Activated CD8-positive, alpha-beta memory T cell treated with anti-CD3 and anti-CD28 coated beads, Interleukin-2, amount 50 U/mL, for 4 hours (primary cell): ENCODE results near the gene PTPN22.

Experiments used
- DNase-seq: peaks from one replicate; pipeline ENCODE4 v3.0.0-alpha.2; 2020

Gene PTPN22

DNA sequence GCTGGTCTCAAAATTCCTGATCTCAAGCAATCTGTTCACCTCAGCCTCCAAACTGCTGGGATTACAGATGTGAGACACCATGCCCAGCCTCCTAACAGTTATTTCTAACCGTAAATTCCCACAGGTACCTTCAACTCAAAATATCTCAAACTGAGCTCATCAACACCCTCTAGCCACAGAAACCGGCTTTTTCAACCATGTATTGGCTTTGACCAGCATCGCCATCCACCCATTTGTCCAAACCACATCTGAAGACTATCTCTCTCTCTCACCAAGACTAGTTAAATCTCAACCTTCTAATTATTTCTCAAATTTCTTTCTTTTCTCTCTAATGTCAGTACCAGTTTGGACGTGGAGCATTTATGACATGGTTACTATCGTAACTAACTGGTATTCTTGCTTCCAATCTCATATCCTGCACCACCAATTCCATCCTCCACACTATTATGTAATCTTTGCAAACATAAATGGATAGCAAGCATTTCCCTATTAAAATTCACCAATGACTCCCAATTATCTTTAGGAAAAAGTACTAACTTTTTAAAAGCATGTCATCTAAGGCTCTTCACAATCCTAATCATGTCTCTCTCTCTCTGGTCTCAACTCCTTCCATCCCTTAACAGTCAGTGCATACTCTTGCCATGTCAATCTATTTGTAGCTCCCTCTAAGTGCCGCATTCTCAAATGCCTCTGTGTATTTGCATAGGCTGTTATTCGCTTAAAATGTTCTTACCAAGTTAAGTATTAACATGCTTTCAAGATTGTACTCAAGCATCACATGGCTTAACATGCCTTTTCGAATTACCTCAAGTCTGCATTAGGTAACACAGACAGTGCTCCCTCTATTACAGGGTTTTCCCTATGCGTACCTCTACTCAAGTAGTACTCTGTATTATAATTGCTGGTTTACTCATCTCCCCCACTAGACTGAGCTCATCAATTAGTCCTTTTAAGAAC is 77.4 kb downstream of the PTPN22 start:
- no peak for DNase-seq

DNA sequence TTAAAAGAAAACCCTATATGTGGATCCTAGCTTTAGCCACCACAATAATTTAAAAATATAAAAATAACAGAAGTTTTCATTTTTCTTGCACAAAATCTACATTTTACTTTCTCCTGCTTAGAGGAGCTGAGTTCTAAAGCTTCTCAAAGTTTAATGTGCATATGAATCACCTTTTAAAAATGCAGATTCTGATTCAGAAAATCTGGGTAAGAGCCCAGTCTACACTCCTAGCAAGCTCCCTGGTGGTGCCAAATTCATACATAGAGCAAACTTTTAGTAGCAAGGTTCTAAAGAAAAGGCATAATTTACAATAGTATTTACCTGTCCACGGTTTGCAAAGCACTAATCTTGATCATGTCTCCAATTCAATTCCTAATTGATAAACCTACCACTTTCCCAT is 78.5 kb downstream of the PTPN22 start:
- DNase-seq = no peak

DNA sequence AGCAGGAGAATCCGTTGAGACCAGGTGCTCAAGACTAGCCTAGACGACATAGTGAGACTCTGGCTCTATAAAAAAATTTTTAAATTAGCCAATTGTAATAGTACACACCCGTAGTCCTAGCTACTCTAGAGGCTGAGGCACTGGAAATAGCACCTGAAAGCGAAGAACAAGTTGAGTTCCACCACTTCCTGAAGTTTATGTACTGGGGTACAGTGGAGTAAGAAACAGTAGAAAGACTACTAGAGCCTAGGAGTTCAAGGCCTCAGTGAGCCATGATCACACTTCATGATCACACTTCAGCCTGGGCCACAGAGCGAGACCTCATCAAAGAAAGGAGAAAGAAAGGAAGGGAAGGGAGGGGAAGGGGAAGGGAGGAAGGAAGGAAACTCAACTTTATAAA is 79.0 kb downstream of the PTPN22 start:
- no peak for DNase-seq

DNA sequence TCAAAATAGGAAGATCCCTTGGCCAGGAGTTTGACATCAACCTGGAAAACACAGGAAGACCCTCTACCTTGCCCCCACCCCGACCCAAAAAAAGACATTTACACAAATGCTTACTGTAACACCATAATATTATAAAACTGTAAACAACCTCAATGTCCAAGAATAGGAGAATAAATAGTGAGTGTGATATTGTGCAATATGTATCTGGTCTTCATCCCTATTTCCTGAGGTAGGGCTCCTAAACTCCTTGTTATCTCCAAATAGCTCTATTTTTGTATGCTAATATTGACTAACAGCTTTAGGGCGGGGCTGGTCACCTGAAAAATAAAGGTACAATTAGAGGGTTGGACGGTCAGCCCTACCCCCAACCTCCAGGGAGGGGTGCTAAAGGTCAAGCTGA is 82.7 kb downstream of the PTPN22 start:
- no peak for DNase-seq

DNA sequence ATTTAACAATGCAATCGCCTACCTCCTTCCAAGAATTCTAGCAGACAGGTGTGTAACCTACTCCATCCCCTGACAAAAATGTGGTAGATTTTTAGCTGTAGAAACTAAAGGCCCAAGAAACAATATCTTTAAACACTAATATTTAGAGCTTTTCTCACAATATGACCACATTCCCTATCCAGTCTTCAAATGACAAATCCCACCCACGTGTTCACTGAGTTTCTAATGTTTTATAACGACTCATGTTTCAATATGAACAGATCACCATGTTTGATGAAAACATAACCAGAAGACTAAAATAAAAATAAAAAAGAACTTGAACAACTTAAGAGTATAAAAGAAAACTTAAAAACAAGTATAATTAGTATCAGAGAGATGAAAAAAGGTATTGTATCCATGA is 83.8 kb downstream of the PTPN22 start:
- no peak for DNase-seq

DNA sequence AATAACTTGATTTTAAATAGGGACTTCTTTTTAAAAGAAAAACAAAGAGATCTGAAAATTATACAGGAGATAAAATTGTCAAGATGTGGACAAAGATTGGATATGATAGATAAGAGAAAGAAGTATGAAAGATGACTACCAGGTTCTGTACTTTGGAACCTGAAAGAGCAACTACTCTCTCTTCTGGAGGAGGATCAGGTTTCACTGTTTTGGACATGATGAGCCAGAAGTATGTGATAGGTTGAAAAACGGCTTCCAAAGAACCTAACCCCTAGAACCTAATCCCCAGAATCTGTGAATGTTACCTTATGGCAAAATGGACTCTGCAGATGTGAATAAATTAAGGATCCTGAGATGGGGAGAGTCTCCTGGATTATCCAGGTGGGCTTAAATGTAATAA is 85.4 kb downstream of the PTPN22 start:
- DNase-seq = no peak

DNA sequence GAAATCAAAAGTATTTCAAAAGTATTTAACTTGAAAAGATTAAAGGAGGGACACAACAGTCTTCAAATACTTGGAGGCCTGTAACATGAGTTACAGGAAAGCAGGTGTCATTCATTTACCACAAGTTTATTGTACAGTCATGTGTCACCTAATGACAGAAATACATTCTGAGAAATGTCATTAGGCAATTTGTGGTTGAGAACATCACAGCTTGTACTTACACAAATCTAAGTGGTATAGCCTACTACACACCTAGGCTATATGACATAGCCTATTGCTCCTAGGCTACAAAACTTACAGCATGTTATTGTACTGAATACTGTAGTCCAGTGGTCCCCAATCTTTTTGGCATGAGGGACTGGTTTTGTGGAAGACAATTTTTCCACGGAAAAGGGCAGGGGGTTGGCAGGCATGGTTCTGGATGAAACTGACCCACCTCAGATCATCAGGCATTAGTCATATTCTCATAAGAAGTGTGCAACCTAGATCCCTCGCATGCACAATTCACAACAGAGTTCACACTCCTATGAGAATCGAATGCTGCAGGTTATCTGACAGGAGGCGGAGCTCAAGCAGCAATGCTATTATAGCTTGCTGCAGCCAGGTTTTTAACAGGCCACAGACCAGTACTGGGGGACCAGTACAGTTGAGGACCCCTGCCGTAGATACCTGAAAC is 87.3 kb downstream of the PTPN22 start:
- DNase-seq = no peak

DNA sequence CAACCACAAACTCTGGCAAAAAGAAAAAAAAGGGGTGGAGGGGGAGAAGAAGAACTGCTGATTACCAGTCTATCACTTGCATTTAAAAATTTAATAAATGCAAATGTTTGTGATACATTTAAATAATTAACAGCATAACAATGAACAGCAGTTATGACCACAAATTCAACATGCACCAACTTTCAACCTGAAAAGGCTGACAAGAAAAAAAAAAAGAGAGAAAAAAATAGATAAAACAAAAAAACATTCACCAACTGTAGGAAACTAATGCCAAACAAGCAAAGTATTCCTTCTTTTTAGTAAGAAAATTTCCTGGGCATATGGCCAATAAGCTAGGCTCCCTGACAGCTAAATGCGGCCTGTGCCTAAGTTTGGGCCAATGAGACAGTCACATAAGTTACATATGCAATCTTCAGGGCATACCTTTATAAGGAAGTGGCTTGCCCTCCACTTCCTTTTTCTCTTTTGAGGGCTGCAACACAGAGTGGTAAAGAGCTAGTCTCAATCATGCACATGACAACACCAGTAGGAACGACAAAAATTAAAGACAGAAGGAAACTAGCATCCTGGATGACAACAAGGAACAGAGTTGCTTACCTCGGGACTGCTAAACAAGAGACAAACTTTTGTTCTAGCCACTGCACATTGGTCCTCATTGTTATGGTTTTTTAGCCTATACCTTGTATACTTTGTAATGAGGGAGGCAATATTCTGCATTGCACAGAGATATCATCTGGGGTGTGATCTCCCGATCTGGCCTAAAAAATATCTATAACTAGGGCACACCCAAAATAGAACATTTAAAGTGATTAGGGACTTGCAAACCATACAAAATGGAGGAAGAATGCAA is 88.0 kb downstream of the PTPN22 start:
- DNase-seq = peak; percentile 22

DNA sequence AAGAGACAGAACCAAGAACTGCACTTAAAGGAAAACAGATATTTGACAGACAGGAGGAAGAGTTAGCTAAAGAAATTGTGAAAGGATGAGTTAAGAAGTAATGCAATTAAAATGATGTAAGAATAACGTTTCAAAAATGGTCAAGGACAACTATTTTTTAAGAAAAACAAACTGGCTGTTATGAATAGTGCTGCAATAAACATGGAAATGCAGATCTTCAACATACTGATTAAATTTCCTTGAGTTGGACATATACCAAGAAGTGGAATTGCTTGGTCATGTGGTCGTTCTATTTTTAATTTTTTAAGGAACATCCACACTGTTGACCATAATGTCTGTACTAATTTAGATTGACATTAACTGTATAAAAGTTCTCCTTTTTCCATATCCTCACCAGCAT is 89.1 kb downstream of the PTPN22 start:
- DNase-seq = no peak

DNA sequence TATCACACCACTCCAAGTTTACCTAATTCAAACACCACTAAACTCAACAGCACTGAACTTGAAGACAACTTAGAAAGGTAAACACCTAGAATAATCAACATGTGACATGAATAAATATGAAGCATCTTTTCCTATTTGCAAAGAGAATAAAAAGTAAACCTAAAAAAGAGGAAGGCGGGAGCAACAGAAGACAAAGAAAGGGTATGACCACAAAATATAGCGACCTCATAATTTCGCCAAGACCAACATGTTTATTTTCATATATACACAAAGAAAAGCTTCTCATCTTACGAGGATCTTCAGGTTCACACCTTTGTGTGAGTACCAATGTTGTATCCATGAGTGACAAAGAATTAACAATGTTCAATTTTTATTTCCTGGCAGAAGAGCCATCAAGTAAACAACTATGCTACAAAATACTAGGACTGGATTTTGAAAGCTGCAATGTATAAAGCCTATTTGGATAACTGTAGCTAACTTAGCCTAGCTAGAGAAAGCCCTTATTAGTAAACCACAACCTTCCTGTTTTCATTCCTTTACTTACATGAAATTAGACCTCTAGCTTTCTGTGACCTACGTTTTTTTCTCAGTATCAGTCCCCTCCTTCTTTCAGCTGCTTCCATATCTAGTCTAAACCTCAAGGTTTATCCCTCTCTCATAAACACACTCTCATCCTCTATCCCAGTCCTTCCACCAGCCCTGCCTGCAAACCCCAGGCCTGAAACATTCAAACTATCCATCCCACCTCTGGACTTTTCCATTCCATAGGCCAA is 91.0 kb downstream of the PTPN22 start:
- no peak for DNase-seq

DNA sequence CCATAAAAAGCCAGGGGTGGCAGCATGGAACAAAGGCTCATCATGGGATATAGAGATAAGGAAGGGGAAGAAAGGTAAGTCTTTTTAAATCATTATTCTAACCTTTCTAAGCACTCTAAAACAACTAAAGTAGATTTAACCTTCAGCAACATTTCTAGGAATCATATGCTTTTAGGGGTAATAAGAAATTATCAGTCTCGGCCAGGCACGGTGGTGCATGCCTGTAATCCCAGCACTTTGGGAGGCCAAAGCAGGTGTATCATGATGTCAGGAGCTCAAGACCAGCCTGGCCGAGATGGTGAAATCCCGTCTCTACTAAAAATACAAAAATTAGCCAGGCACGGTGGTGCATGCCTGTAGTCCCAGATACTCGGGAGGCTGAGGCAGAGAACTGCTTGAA is 92.0 kb downstream of the PTPN22 start:
- no peak for DNase-seq

DNA sequence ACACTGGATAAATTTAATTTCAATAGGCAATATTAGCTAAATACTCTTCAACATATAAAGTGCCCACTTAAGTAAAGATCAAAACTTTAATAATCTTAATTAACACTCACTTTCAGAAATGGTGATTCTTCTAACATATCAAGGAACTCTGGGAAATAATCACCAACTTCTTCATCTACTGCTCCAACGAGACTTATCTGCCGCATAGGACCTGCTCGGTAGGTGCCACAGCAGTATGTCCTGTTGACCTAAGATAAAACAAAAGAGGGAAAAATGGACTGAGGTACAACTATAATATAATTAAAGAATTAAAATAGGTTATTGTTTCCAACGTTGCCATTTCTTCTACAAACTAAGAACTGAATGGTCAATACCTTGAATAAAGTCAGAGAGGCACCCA is 94.0 kb downstream of the PTPN22 start:
- no peak for DNase-seq

DNA sequence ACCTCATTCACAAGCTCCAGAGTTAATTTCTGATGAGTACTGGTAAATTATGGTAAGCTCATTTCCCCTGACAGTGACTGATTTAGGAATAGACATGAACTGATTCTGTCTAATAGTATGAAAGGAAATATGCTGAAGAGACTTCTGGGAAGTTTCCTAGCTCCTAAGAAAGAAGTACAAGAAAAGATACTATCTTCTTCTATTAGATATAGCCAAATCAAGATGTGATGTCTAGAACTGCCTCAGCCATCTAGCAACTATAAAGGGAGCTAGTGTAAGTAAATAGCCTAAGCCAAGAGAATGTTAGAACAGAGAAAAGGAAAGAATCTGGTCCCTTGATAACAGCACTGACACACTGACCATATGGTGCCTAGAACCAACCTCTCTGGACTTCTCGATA is 101.5 kb downstream of the PTPN22 start:
- no peak for DNase-seq

DNA sequence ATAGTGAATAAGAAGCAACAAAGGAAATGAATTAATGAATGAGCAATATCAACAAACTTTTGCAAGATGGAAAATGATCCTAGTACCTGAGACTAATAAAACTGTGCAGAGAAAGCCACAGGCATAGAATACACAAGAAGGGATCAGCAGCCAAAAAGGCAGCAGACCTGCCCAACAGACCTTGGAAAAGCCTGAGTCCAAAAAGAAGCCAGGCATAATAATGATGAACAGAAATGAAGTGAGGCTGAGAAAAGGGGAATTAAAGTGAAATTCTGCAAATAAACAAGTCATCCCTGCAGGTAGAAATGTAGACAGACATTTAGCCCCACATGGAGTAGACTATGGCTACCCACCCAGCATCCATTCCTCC is 101.9 kb downstream of the PTPN22 start:
- DNase-seq = no peak

DNA sequence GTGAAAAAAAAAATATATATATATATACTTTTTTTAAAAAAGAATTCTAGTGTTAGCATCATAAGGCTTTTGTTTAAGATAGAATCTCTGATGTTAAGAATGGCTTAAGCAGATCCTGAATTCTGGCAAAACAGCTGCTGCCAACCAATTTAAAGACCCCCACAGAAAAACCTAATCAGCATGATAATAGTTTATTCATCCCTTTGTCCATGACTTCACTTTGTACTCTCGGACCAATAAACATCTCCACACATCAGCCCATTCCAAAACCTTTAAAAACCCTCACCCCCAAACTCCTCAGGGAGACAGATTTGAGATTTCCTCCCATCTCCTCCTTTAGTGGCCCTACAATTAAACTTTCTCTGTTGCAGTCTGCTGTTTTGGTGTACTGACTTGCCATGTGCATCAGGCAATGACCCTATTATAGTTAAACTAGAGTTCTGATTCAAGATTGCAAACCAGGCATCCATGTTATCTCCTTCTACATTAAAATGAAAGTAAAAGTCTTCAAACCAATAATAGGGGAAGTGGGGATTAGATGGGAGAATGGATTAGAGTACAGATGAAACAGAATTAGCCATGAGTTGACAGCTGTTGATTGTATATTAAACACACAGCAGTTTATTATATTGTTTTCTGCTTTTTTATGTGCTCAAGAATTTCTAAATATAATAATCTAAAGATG is 102.5 kb downstream of the PTPN22 start:
- no peak for DNase-seq

DNA sequence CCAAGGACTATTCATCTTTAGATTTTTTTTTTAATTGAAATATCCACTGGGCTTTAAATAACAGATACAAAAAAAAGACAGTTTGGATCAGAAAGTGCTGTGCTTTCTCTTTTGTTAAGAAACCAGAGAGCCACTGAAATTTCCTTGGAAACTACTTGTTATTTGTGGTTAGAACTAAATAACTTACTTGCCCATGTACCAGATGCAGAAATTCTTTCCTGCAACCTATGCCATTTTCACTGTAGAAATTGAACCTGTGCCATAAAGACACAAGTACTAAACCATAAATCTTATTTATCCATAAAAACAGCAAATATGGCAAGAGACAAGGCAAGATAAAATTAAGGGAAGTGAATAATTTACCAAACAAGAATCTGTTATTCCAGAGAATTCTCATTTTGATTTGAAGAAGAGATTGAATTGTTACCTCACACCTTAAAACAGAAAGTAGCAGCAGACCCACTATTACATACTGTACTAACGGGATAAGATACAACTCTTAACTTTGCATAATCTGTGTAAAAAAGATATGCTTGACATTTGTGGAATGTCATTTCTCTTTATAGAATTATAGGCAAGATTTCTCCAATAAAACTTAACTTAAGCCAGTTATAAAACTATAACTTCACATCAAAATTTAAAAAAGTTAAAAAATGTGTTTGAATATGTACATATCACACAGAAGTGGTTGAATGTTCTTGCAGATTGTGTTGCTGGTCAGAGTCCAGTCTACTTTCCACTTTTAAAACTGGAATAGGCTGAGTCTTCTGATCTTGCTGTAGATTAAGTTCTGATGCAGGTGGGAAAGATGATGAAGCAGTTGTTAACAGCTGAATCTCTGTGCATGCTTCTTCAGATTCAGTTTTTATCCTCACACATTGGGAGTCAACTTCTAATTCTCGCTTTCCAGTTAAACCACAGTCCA is 105.9 kb downstream of the PTPN22 start:
- DNase-seq = no peak
